Measurements from ENCODE around the gene ZSCAN9.
A peak's percentile ranks its signal among the peaks of the same experiment; 100 is the strongest.

Gene ZSCAN9

DNA sequence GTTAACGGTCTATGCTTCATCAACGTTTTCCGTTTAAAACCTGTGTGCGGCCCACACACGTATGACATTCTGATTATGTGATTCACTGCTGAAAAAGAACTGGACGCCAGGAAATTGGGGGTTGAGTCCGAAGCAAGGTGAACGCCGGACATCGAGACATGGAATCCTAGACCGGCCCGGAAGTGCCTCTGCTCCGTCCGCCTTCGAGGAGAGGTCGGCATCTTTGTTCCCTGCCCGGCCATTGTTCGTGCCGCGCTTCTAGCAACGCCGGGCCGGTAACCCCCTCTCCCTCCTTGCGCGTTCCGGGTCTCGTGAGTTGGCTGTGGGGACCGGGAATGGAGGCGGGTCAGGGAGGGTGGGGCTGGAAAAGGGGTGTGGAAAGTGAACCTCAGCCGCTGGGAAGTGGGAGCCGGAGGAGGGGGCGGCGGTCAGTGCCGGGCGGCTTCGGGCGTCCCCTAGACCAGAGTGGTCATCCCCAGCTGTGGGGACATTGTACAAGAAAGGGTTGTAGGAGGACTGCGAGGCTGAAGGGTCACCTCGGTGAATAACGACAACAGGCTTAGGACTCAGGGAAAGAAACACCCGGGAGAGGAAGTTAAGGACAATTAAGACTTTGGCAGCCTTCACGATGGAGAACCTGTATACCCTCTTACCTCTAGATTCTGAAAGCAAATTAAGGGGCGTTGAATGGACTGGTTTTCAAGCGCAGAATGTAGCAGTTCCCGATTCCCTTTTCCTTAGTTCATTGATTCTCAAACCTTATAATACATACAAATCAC, at the start of gene ZSCAN9:
ZSCAN9 (plus strand) TSS at position 220 of the 779 bp plus-strand sequence. CDS start 1,810 bp downstream, outside the sequence.
- peak; percentile 74 for DNase-seq

GRCh38 chr6:28176373-28176772, 48.7 kb upstream of the ZSCAN9 start:
- DNase-seq, result no peak

DNA sequence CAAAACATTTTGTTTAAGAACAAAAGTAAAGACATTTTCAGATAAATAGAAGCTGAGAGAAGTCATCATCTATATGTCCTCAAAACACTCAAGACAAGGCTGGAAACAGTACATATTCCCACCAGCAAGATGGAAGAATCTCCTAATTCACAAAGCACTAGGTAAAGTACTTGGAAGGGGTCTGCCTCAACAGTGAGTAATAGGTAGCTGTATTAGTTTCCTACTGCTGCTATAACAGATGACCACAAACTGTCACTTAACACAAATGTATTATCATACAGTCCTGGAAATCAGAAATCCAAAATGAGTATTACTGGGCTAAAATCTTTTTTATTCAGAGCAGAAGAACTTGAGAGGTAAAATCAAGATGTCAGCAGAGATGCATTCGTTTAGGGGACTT, 42.8 kb upstream of the ZSCAN9 start:
- no peak for DNase-seq

GRCh38 chr6:28188111-28188979, 36.7 kb upstream of the ZSCAN9 start:
- no peak for DNase-seq

DNA sequence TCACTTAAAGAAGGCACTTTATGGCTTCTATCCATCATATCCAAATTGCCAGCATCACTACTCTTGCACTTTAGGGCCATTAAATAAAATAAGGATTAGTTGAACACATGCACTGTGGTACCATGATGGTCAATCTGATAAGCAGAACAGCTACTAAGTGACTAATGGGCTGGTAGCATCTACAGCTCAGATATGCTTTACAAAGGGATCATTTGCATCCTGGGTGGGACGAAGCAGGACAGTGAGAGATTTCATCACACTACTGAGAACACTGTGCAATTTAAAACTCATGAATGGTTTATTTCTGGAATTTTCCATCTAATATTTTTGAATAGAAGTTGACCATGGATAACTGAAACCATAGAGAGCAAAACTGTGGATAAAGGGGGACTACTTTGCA, 25.1 kb upstream of the ZSCAN9 start:
- no peak for DNase-seq

- DNase-seq, result no peak
Measured at GRCh38 chr6:28203201-28203600, 21.9 kb upstream of the ZSCAN9 start.

DNA sequence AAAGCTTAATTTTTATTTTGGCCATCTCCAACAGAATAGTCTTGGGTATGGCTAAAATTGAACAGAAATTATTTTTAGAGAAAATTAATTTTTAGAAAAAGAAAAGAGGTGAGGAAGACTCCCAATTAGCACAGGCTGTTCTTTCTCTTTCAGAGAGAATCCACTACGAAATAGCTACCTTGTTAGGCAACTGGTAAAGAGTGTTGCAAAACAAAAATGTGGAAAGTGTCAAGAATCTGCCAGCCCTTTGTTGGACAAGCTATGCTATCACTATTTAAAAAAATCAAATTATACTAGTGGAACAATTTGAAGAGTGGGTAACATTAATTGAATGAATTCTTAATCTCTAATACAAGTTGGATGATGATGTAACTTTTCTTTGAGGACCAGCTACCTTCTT, 19.2 kb upstream of the ZSCAN9 start:
- no peak for DNase-seq

GRCh38 chr6:28206527-28206926, 18.5 kb upstream of the ZSCAN9 start:
- no peak for DNase-seq

- no peak for DNase-seq
Measured at GRCh38 chr6:28206928-28207509, 18.1 kb upstream of the ZSCAN9 start.

DNA sequence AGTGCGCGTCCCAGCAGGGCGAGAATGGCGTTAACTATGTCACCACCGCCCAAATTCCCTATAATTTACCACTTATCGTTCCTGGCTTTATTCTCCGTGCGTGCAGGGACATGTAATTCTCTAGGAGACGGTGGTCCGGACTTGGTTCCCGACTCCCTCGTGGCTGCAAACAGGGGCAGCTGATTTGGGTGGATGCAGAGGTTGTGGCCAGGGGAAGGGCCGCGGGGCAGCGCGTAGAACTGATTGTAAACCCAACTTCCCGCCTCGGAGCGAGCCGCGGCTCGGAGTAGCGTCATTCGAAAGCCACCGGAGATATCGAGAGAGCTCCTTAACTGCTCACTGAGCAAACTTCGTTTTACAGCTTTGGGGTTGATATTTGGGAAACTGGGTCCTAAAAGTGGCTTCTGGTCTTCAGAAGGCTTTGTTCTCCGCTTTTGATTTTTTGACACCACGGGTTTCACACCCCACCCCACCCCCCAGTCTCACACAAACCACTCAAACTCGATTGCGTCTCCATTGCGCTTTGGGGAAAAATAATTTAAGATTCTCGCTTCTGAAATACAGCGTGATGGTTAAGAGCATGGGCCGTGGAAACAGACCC, 17.5 kb upstream of the ZSCAN9 start:
- DNase-seq, result no peak

DNA sequence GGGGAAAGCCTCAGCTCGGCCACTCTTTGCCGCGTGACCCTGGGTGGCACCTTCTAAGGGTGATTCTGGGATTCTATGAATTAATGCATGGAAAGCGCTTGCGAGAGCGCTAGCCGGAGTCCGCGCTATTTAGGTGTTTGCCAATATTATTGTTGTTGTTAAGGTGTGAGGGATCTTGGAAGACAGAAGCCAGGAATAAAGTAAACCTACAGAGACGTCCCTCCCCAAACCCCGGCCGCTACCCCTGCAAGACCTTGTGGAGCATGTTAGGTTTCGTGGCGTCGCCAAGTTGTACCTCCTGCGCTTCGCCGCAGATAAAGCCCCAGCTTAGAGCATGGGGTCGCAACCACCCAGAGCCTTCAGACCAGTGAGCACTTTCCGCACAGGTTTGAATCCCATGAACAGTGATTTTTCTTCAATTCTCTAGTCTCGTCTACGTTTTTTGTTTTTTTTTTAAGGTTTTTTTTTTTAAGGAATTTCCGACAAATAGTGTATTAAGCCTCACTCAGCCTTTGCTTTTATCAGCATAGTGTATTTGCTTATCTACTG, 16.9 kb upstream of the ZSCAN9 start:
- no peak for DNase-seq

GRCh38 chr6:28209753-28210535, 15.1 kb upstream of the ZSCAN9 start:
- DNase-seq, result no peak

DNA sequence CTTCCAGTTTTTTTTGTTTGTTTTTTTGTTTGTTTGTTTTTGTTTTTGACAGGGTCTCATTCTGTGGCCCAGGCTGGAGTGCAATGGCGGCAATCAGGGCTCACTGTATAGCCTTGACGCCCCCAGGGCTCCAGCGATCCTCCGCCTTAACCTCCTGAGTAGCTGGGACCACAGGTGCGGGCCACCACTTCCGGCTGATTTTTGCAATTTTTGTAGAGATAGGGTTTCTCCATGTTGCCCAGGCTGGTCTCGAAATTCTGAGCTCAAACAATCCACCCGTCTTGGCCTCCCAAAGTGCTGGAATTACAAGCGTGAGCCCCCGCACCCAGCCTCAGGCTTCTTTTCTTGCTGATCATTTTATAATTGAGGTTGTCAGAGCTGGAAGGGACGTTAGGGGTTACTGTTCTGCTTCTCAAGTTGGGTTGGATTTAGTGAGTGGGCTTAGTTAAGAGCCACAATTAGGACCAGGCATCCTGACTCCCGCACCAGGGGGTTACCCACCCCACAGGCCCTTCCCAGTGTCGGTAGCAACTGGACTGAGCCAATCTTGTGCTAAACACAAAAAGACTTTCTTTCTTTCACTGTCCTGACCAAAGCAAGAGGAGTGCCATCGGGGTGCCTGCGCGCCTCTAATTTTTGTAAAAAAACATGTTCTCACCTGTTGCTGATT, 13.1 kb upstream of the ZSCAN9 start:
- no peak for DNase-seq

GRCh38 chr6:28212510-28213212, 12.4 kb upstream of the ZSCAN9 start:
- DNase-seq, result no peak

DNA sequence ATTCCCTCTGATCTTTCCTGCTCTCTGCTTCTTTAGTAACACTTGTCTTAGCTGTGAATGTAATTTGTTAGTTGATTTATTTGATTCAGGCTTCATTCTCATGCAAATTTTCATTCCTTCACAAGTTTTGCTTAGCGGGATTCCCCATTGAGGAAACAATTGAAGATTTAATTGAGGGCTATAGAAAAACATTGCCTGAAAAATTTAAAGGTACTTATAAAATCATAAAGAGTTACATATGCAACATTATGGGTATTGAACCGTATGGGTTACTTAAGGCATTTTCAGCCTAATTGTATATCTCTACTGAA, 11.9 kb upstream of the ZSCAN9 start:
- DNase-seq, result no peak

DNA sequence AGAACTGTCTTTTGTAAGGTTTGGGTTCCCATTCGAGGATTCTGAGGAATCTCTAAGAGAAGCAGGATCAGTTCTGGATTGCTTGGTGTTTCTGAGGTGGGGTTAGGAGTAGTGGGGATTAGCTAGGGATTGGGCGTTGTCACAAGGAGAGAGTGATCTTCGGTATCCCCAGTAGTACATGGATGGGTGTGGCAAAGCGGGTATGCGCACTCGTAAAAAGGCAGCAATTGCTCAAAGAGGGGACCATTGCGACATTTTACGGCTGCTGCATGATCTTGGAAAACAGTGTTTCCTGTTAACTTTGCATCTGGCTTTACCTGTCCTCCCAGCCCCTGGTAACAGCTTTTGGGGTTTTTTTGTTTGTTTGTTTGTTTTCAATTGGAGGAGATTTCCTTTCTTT, 9.7 kb upstream of the ZSCAN9 start:
- DNase-seq, result no peak

GRCh38 chr6:28217890-28218289, 7.2 kb upstream of the ZSCAN9 start:
- DNase-seq, result no peak

- peak; percentile 71 for DNase-seq
Measured at GRCh38 chr6:28218312-28219248, 6.5 kb upstream of the ZSCAN9 start.

DNA sequence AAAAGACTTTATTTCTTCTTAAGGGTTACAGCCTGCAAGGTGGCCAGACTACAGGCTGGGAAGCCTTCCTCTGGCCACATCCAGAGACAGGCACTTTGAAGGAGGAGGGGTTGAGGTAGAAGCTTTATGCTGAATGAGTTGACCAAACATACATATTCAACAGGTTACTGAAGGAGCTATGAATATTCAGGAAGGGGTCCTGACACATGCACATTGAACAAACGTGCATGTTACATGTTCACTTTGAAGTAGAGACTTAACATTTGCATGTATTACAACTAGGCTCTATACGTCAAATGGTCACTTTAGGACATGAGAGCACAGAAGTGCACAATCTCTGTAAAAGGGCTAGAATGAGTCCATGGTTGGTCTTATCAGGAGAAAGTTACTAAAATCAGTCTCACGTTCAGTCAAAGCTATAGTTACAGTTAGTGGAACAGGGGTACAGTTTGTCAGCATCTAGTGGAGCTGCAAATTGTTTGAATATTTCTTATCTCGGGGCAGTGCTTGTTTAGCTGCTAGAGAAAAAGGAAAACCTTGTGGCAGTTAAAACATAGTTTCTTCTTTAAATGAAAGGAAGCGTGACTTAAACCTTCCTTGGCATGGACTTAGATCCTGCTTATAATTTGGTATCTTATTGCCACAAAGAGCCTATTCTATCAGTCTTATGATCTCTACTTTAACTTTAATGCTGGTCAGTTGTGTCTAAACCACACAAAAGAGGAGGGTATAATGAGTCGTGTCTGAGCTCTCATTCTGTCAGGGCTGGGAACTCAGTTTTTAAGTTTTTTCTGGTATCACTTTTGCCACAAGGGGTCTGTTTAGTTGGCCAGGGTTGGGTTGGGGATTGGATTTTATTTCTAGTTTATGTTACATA, 4.6 kb upstream of the ZSCAN9 start:
- no peak for DNase-seq

All from midbrain (tissue), 1 donor.